ENCODE results near the gene SIX5. TPM values are rescaled to one million over a fixed set of nuclear protein-coding genes. Genes with fewer than 3 reads are reported as not detected.

Gene SIX5
- total and polyA plus RNA-seq, 9 of the 15 experiments (the other 6 are each of a cell fraction or from before 2014, with no cell fraction given) = 1.4 to 17.2 (median 7.4) TPM; not detected in 2

- CTCF ChIA-PET (ENCODE audit: low intra/inter-chr PET ratio) = interaction anchor here (0.6 to 3.3 kb wide), 5 partner anchors 8 to 261 kb away, joined by 3 to 56 read pairs (median 14); no protein-coding TSS in a partner anchor
Measured at GRCh38 chr19:45816236-45817009, 47.4 kb upstream of the SIX5 start.

More at GRCh38 chr19:45816236-45817009, 47.4 kb upstream of the SIX5 start:
- Histone ChIP-seq H3K27me3 (ENCODE audit: control insufficient read depth in 2 of 2, insufficient read depth in 2 of 2, low read length in 2 of 2) (no peaks in the 10 kb centered on the region), H3K4me3 (no peak overlapping the region), H3K9me1 (ENCODE audit: control insufficient read depth, insufficient read depth, low read length) (peaks cover 2% of the 10 kb centered on the region), H3K79me2 (ENCODE audit: control insufficient read depth, insufficient read depth, low read length) (no peaks in the 10 kb centered on the region), H3K36me3 (ENCODE audit: control insufficient read depth, insufficient read depth, low read length) (peaks cover 41% of the 10 kb centered on the region; the same call in 2 of the 3 replicates), H4K20me1 (replicated peaks; ENCODE audit: control insufficient read depth, insufficient read depth, low read length) (peaks cover 13% of the 10 kb centered on the region; the same call in 1 of the 2 replicates), H3K9me3 (replicated peaks; ENCODE audit: control insufficient read depth, insufficient read depth, low read depth, low read length) (no peaks in the 10 kb centered on the region), H3K9ac (ENCODE audit: insufficient read depth in 1 of 2, low read depth in 2 of 2, low read length in 2 of 2) (peak overlapping the region in 1 of 2 experiments; percentile 69; a peak in 2 of 4 replicates), H3K4me2 (ENCODE audit: insufficient read depth, low read length) (no peak overlapping the region), H3K27ac (ENCODE audit: extremely low read depth, low read depth, low read length) (no peak overlapping the region), H2AFZ (ENCODE audit: low read depth, low read length) (no peak overlapping the region), H3K4me1 (replicated peaks in 1 of 2; ENCODE audit: control insufficient read depth in 2 of 2, insufficient read depth in 2 of 2, low read length in 2 of 2) (peaks cover 0 to 41% of the 10 kb centered on the region in 2 experiments; a peak in 3 of 5 replicates)
- no peak for TF ChIP-seq E2F5 (CRISPR knock-in tag; IDR thresholded peaks at IDR 0.05)
- TF ChIP-seq AFF4 (CRISPR knock-in tag; IDR thresholded peaks at IDR 0.05) = 0 out of 2 replicates have a peak, but pooled peaks have one; percentile 20
- TF ChIP-seq RBFOX2 (IDR thresholded peaks at IDR 0.05; ENCODE audit: low read depth, low read length) = 0 out of 2 replicates have a peak, but pooled peaks have one; percentile 4
- TF ChIP-seq POLR2G (IDR thresholded peaks at IDR 0.05; ENCODE audit: low read depth, low read length) = peak; percentile 59
- no peak for TF ChIP-seq TBP (optimal IDR thresholded peaks at IDR 0.05; ENCODE audit: low read depth, low read length)
- TF ChIP-seq MEIS2 (IDR thresholded peaks at IDR 0.05; ENCODE audit: partially characterized antibody) = no peak
- peak; percentile 29; the same call in 1 of the 2 replicates for TF ChIP-seq TGIF2 (CRISPR knock-in tag; IDR thresholded peaks at IDR 0.05)
- intact Hi-C loops (cut with micrococcal nuclease) = loop anchor here (1.0 to 10.0 kb wide), 3 partner anchors 67 to 258 kb away; no protein-coding TSS in a partner anchor
- FAIRE-seq = no peak
- no peak for DNase-seq (ENCODE audit: extremely low read depth in 1 of 4, low spot score in 3 of 4)
- 98% methylated on average over 9 of the region's 18 CpGs for WGBS (ENCODE audit: insufficient coverage, low coverage, missing lambda C conversion rate)
- POLR2A ChIA-PET = interaction anchor here (0.6 to 1.3 kb wide), 6 partner anchors 8 to 176 kb away, joined by 3 to 4 read pairs (median 3); partner anchors contain the start of gene DMPK
- in situ Hi-C loops (cut with MboI) = no loop called here
- no peak for ATAC-seq
- BruUV-seq (replicated peaks) = no TSS peak
